LNCaP clone FGC (cell line): ENCODE measurements around the gene COX6A2.

Experiments used
- DNase-seq: peaks from one replicate; pipeline ENCODE4 v3.0.0-alpha.2; 2011; ENCODE audit warnings: low read depth
- H3K4me3 ChIP-seq: 2 replicates; pipeline ENCODE4 v1.5.1; 2011; ENCODE audit warnings: mild to moderate bottlenecking, low read depth, low read length, control low read depth
- CTCF ChIP-seq: IDR thresholded peaks from 2 replicates; pipeline ENCODE4 v1.5.1; 2012; ENCODE audit warnings: mild to moderate bottlenecking; ENCODE audit not compliant: control insufficient read depth, insufficient read depth; ENCODE audit errors: extremely low read depth

The COX6A2 gene

GRCh38 chr16:31461201-31461920 lies 33.2 kb upstream of the COX6A2 start:
- TF ChIP-seq CTCF, result no peak
- DNase-seq, result no peak

GRCh38 chr16:31460582-31461002 lies 32.4 kb upstream of the COX6A2 start:
- TF ChIP-seq CTCF, result peak; percentile 79
- peak overlapping the region; percentile 50 for H3K4me3 ChIP-seq
- DNase-seq, result no peak

More at GRCh38 chr16:31461201-31461920, 33.2 kb upstream of the COX6A2 start:
- no peak overlapping the region for H3K4me3 ChIP-seq

- TF ChIP-seq CTCF, result no peak
- H3K4me3 ChIP-seq, result peak overlapping the region; percentile 85
- DNase-seq, result peak; percentile 97
These were observed 31.8 kb upstream of the COX6A2 start for GRCh38 chr16:31459687-31460581.

- peak within 1 kb of the TSS; percentile 85 for H3K4me3 ChIP-seq
- TF ChIP-seq CTCF, result peak; percentile 81
- DNase-seq, result peak; percentile 97
These were observed 30.9 kb upstream of the COX6A2 start, which contains the start of gene ARMC5 for GRCh38 chr16:31458844-31459686. Gene ARMC5 (plus strand): TSS chr16:31459501. CDS start chr16:31459525, 24 bp downstream.

GRCh38 chr16:31458073-31458843 lies 30.1 kb upstream of the COX6A2 start:
- no peak for DNase-seq
- TF ChIP-seq CTCF, result no peak
- peak overlapping the region; percentile 85 for H3K4me3 ChIP-seq

GRCh38 chr16:31456988-31457360 lies 28.8 kb upstream of the COX6A2 start:
- no peak for TF ChIP-seq CTCF
- no peak overlapping the region for H3K4me3 ChIP-seq
- no peak for DNase-seq
